Measurements from ENCODE around the gene PRR7. TPM values are rescaled to one million over a fixed set of nuclear protein-coding genes. Genes with fewer than 3 reads are reported as not detected.

PRR7 gene
- total RNA-seq, 1 experiment from 2014 or later: 4.7 TPM

GRCh38 chr5:177429248-177430040, 17.2 kb upstream of the PRR7 start:
- no peaks in the 10 kb centered on the region for H3K27me3 ChIP-seq (replicated peaks; ENCODE audit: control insufficient read depth, insufficient read depth, low read length)
- intact Hi-C loops (cut with micrococcal nuclease; ENCODE audit: unreplicated experiment): no loop called here
- H3K27me3 Mint-ChIP-seq (ENCODE audit: insufficient read depth, unreplicated experiment): no peaks in the 10 kb centered on the region
- H3K36me3 ChIP-seq (ENCODE audit: control insufficient read depth, insufficient read depth, low read length): peaks cover 2% of the 10 kb centered on the region
- CTCF ChIA-PET: interaction anchor here (0.7 kb wide), 2 partner anchors 16 to 79 kb away, joined by 3 to 4 read pairs; no protein-coding TSS in a partner anchor
- no peak for DNase-seq
- peaks cover 15% of the 10 kb centered on the region for H3K4me1 ChIP-seq
- no peak overlapping the region for H3K4me3 ChIP-seq (ENCODE audit: low read depth, low read length)
- no peaks in the 10 kb centered on the region for H3K9me3 ChIP-seq
- H3K36me3 Mint-ChIP-seq (ENCODE audit: insufficient read depth, unreplicated experiment): peaks cover 18% of the 10 kb centered on the region
- H3K27ac Mint-ChIP-seq (ENCODE audit: unreplicated experiment): no peak overlapping the region
- peaks cover 12% of the 10 kb centered on the region for H3K4me1 Mint-ChIP-seq (ENCODE audit: low read depth, unreplicated experiment)
- TF ChIP-seq CTCF (IDR thresholded peaks at IDR 0.05; ENCODE audit: insufficient read depth in 1 of 2, low read depth in 1 of 2, low read length in 1 of 2, severe bottlenecking in 1 of 2, unreplicated experiment in 1 of 2): no peak
- BruUV-seq (replicated peaks): no TSS peak
- H3K4me3 Mint-ChIP-seq (ENCODE audit: unreplicated experiment): no peak overlapping the region
- POLR2A ChIA-PET: interaction anchor here (0.7 kb wide), 1 partner anchor 8 kb away, joined by 5 read pairs; no protein-coding TSS in a partner anchor
- no peaks in the 10 kb centered on the region for H3K9me3 Mint-ChIP-seq (ENCODE audit: unreplicated experiment)

DNA sequence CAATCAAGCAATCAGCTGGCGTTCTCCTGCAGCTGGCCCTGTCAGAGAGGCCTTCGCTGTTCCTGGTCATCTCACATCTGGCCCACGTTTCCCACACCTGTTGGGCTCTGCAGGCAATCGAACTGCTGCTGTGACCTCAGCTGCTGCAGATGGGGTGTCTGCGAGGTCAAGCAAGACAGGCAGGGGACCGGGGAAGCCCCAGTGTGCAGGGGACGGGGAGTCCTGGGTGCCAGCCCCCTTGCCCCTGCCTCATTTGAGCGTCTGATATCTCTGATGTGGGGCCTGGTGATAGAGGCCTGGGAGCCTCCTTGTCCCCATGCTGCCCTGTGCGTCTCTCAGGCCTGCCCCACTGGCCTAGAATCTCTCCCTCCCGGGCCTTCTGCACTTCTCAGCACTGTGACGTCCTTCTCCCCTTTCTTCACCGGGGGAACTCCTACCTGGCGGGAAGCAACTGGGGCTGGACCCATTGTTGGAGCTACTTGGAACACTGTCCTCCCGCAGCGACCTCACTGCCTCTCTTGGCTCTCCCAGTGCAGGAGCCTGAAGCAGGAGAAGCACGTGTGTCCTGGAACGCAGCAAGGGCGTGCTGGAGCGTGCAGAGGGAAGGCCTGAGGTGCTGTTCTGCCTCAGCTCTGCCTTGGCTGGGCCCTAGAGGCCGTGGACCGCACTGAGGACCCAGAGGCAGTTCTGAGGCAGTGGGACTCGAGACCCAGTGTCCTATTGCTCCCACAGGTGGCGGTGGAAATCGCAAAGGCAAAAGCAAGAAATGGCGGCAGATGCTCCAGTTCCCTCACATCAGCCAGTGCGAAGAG, 16.3 kb upstream of the PRR7 start:
- no peak for DNase-seq
- Mint-ChIP-seq H3K36me3 (ENCODE audit: insufficient read depth, unreplicated experiment) (peaks cover 18% of the 10 kb centered on the region), H3K27me3 (ENCODE audit: insufficient read depth, unreplicated experiment) (no peaks in the 10 kb centered on the region), H3K27ac (ENCODE audit: unreplicated experiment) (no peak overlapping the region), H3K4me3 (ENCODE audit: unreplicated experiment) (no peak overlapping the region), H3K4me1 (ENCODE audit: low read depth, unreplicated experiment) (peaks cover 8% of the 10 kb centered on the region), H3K9me3 (ENCODE audit: unreplicated experiment) (no peaks in the 10 kb centered on the region)
- Histone ChIP-seq H3K36me3 (ENCODE audit: control insufficient read depth, insufficient read depth, low read length) (peaks cover 5% of the 10 kb centered on the region), H3K27me3 (replicated peaks; ENCODE audit: control insufficient read depth, insufficient read depth, low read length) (no peaks in the 10 kb centered on the region), H3K4me1 (peaks cover 14% of the 10 kb centered on the region), H3K4me3 (ENCODE audit: low read depth, low read length) (no peak overlapping the region), H3K9me3 (no peaks in the 10 kb centered on the region)
- no peak for TF ChIP-seq CTCF (IDR thresholded peaks at IDR 0.05; ENCODE audit: insufficient read depth in 1 of 2, low read depth in 1 of 2, low read length in 1 of 2, severe bottlenecking in 1 of 2, unreplicated experiment in 1 of 2)
- ChIA-PET CTCF (interaction anchor here (0.7 kb wide), 2 partner anchors 17 to 80 kb away, joined by 3 to 4 read pairs; no protein-coding TSS in a partner anchor), POLR2A (no interaction called here)
- intact Hi-C loops (cut with micrococcal nuclease; ENCODE audit: unreplicated experiment): no loop called here
- no TSS peak for BruUV-seq (replicated peaks)

GRCh38 chr5:177430972-177431316, 15.7 kb upstream of the PRR7 start:
- CTCF ChIA-PET: interaction anchor here (1.0 kb wide), 1 partner anchor 27 kb away, joined by 6 read pairs; no protein-coding TSS in a partner anchor
- H3K27me3 Mint-ChIP-seq (ENCODE audit: insufficient read depth, unreplicated experiment): no peaks in the 10 kb centered on the region

More at GRCh38 chr5:177430972-177431316, 15.7 kb upstream of the PRR7 start:
- no peak overlapping the region for H3K4me3 ChIP-seq (ENCODE audit: low read depth, low read length)
- Mint-ChIP-seq H3K4me3 (ENCODE audit: unreplicated experiment) (no peak overlapping the region), H3K4me1 (ENCODE audit: low read depth, unreplicated experiment) (peaks cover 5% of the 10 kb centered on the region), H3K36me3 (ENCODE audit: insufficient read depth, unreplicated experiment) (peaks cover 19% of the 10 kb centered on the region), H3K9me3 (ENCODE audit: unreplicated experiment) (no peaks in the 10 kb centered on the region), H3K27ac (ENCODE audit: unreplicated experiment) (no peak overlapping the region)
- H3K36me3 ChIP-seq (ENCODE audit: control insufficient read depth, insufficient read depth, low read length): peaks cover 5% of the 10 kb centered on the region
- TF ChIP-seq CTCF (IDR thresholded peaks at IDR 0.05; ENCODE audit: insufficient read depth in 1 of 2, low read depth in 1 of 2, low read length in 1 of 2, severe bottlenecking in 1 of 2, unreplicated experiment in 1 of 2): no peak
- no peaks in the 10 kb centered on the region for H3K9me3 ChIP-seq
- intact Hi-C loops (cut with micrococcal nuclease; ENCODE audit: unreplicated experiment): no loop called here
- peaks cover 11% of the 10 kb centered on the region for H3K4me1 ChIP-seq
- no peak for DNase-seq
- POLR2A ChIA-PET: interaction anchor here (0.5 kb wide), 1 partner anchor 60 kb away, joined by 4 read pairs; no protein-coding TSS in a partner anchor
- no peaks in the 10 kb centered on the region for H3K27me3 ChIP-seq (replicated peaks; ENCODE audit: control insufficient read depth, insufficient read depth, low read length)
- BruUV-seq (replicated peaks): no TSS peak
